ENCODE data around the gene SLC7A6.

DNA sequence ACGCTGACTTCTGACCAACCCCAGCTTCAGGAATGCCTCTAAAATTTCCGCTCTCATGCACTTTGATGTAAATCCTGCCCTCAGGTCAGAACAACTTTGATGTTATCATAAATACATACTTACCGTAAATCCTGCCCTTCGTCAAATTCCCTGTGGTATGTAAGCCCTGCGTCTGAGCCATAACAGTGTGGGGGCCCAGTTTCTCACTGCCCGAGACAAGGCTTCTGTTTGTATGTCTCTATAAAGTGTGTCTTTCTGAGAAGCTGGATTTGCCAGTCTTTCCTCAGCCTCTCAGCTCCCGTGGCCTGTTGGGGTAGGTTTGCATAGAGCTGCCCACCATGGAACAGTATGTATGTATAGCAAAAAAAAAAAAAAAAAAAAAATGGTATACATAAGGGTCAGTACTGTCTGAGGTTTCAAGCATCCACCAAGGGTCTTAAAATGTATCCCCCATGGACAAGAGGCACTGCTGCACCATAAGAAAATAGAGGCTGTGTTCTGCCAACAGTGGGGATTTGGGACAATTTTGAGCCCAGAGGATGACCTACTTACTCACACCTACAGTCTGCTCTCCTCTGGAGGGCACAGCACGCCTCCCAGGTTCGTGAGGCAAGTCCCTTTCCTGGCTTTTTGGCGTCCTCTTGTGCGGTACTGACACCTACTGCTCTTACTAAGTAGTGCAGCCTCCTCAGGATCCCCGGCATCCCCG, 64.0 kb downstream of the SLC7A6 start:
- no peak for TF ChIP-seq CREB1 (IDR thresholded peaks at IDR 0.05; ENCODE audit: low read depth)
- TF ChIP-seq MYC (IDR thresholded peaks at IDR 0.05; ENCODE audit: insufficient read depth, insufficient read length, insufficient replicate concordance, low read length, severe bottlenecking), result no peak
- no peak for TF ChIP-seq NR2C2 (IDR thresholded peaks at IDR 0.05; ENCODE audit: borderline replicate concordance, control insufficient read depth, insufficient read length, low read depth)
- no peak for TF ChIP-seq ZNF274 (IDR thresholded peaks at IDR 0.05; ENCODE audit: insufficient read depth, insufficient read length)
- TF ChIP-seq, protein P1, sequence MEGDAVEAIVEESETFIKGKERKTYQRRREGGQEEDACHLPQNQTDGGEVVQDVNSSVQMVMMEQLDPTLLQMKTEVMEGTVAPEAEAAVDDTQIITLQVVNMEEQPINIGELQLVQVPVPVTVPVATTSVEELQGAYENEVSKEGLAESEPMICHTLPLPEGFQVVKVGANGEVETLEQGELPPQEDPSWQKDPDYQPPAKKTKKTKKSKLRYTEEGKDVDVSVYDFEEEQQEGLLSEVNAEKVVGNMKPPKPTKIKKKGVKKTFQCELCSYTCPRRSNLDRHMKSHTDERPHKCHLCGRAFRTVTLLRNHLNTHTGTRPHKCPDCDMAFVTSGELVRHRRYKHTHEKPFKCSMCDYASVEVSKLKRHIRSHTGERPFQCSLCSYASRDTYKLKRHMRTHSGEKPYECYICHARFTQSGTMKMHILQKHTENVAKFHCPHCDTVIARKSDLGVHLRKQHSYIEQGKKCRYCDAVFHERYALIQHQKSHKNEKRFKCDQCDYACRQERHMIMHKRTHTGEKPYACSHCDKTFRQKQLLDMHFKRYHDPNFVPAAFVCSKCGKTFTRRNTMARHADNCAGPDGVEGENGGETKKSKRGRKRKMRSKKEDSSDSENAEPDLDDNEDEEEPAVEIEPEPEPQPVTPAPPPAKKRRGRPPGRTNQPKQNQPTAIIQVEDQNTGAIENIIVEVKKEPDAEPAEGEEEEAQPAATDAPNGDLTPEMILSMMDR (IDR thresholded peaks at IDR 0.05 in 2 of 3, conservative IDR thresholded peaks at IDR 0.05 in 1 of 3; ENCODE audit: control insufficient read depth in 2 of 3, extremely low read depth in 1 of 3, insufficient read depth in 1 of 3, low read depth in 3 of 3, low read length in 3 of 3), result peak; percentile 92 to 99 (median 98); a peak in 5 of 6 replicates
- TF ChIP-seq TAF1 (IDR thresholded peaks at IDR 0.05; ENCODE audit: borderline replicate concordance, low read depth, low read length), result no peak
- TF ChIP-seq TCF12 (IDR thresholded peaks at IDR 0.05; ENCODE audit: low read depth, low read length), result no peak
- TF ChIP-seq CHD2 (IDR thresholded peaks at IDR 0.05; ENCODE audit: borderline replicate concordance, low read depth, low read length), result no peak
- TF ChIP-seq NRF1 (conservative IDR thresholded peaks at IDR 0.05; ENCODE audit: low read depth, low read length), result no peak
- TF ChIP-seq MXI1 (IDR thresholded peaks at IDR 0.05; ENCODE audit: low read depth, low read length), result no peak
- TF ChIP-seq, protein P2, sequence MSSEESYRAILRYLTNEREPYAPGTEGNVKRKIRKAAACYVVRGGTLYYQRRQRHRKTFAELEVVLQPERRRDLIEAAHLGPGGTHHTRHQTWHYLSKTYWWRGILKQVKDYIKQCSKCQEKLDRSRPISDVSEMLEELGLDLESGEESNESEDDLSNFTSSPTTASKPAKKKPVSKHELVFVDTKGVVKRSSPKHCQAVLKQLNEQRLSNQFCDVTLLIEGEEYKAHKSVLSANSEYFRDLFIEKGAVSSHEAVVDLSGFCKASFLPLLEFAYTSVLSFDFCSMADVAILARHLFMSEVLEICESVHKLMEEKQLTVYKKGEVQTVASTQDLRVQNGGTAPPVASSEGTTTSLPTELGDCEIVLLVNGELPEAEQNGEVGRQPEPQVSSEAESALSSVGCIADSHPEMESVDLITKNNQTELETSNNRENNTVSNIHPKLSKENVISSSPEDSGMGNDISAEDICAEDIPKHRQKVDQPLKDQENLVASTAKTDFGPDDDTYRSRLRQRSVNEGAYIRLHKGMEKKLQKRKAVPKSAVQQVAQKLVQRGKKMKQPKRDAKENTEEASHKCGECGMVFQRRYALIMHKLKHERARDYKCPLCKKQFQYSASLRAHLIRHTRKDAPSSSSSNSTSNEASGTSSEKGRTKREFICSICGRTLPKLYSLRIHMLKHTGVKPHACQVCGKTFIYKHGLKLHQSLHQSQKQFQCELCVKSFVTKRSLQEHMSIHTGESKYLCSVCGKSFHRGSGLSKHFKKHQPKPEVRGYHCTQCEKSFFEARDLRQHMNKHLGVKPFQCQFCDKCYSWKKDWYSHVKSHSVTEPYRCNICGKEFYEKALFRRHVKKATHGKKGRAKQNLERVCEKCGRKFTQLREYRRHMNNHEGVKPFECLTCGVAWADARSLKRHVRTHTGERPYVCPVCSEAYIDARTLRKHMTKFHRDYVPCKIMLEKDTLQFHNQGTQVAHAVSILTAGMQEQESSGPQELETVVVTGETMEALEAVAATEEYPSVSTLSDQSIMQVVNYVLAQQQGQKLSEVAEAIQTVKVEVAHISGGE (CRISPR knock-in tag; IDR thresholded peaks at IDR 0.05), result no peak
- no peak for TF ChIP-seq BRCA1 (IDR thresholded peaks at IDR 0.05; ENCODE audit: low read depth, low read length)
- TF ChIP-seq JUND (IDR thresholded peaks at IDR 0.05; ENCODE audit: low read depth, low read length), result no peak

All from GM12878 (cell line).